Neural cell (in vitro differentiated cells): ENCODE data around the gene ZNRF2. TPM values are rescaled to one million over a fixed set of nuclear protein-coding genes. Genes with fewer than 3 reads are reported as not detected.

Experiments used
- H2AFZ ChIP-seq: fragments of 200-600, 300-800 bp; sonication (generic), shearing (Covaris generic); 2 replicates; pipeline ENCODE4 v1.6.0; 2014; ENCODE audit warnings: low read depth, mild to moderate bottlenecking, antibody characterized with exemption, low read length, moderate library complexity
- H3F3A ChIP-seq: fragments of 200-600 bp; shearing (Covaris generic); 2 replicates; pipeline ENCODE4 v1.6.1; 2016; ENCODE audit warnings: mild to moderate bottlenecking, moderate library complexity, mixed read lengths, antibody characterized with exemption, low read length; ENCODE audit not compliant: insufficient read depth, poor library complexity, severe bottlenecking
- H3K27ac ChIP-seq: fragments of 200-600, 300-800 bp; sonication (generic), shearing (Covaris generic); 2 replicates; pipeline ENCODE4 v1.5.1; 2014; ENCODE audit warnings: mild to moderate bottlenecking, low read length, moderate library complexity
- H3K27me3 ChIP-seq: fragments of 300-800, 200-600 bp; sonication (generic), shearing (Covaris generic); 2 replicates; pipeline ENCODE4 v1.6.0; 2014; ENCODE audit warnings: mild to moderate bottlenecking, low read depth, low read length, moderate library complexity; ENCODE audit not compliant: insufficient read depth
- H3K36me3 ChIP-seq: fragments of 300-800, 200-600 bp; sonication (generic), shearing (Covaris generic); 2 replicates; pipeline ENCODE4 v1.5.1; 2014; ENCODE audit warnings: mild to moderate bottlenecking, antibody characterized with exemption, low read length, moderate library complexity; ENCODE audit not compliant: insufficient read depth
- H3K4me2 ChIP-seq: fragments of 300-800, 200-600 bp; sonication (generic), shearing (Covaris generic); 2 replicates; pipeline ENCODE4 v1.6.0; 2014; ENCODE audit warnings: mild to moderate bottlenecking, low read length
- H3K4me3 ChIP-seq: fragments of 300-800, 200-600 bp; sonication (generic), shearing (Covaris generic); 2 replicates; pipeline ENCODE4 v1.5.1; 2014; ENCODE audit warnings: mild to moderate bottlenecking, low read length, moderate library complexity
- H3K79me2 ChIP-seq: fragments of 200-600 bp; shearing (Covaris generic); replicated peaks from 2 replicates; pipeline ENCODE4 v1.6.0; 2014; ENCODE audit warnings: mild to moderate bottlenecking, low read length, moderate library complexity; ENCODE audit not compliant: insufficient read depth
- H3K9ac ChIP-seq: fragments of 300-800, 200-600 bp; sonication (generic), shearing (Covaris generic); 2 replicates; pipeline ENCODE4 v1.6.1; 2016; ENCODE audit warnings: mild to moderate bottlenecking, low read length, mixed read lengths
- H3K9me2 ChIP-seq: fragments of 200-600 bp; shearing (Covaris generic); 2 replicates; pipeline ENCODE4 v1.6.1; 2016; ENCODE audit warnings: mild to moderate bottlenecking, low read length, mixed read lengths; ENCODE audit not compliant: insufficient read depth
- H3K9me3 ChIP-seq: fragments of 200-600, 300-800 bp; sonication (generic), shearing (Covaris generic); 2 replicates; pipeline ENCODE4 v1.6.1; 2016; ENCODE audit warnings: mild to moderate bottlenecking, mixed run types, low read length, moderate library complexity, mixed read lengths
- H4K20me1 ChIP-seq: fragments of 200-600 bp; shearing (Covaris generic); 2 replicates; pipeline ENCODE4 v1.6.1; 2016; ENCODE audit warnings: mild to moderate bottlenecking, mixed run types; ENCODE audit not compliant: insufficient read depth
- EP300 ChIP-seq: fragments of 450-650 bp; conservative IDR thresholded peaks from 2 replicates; pipeline ENCODE4 v1.6.1; 2014; ENCODE audit warnings: antibody characterized with exemption, mild to moderate bottlenecking, moderate library complexity; ENCODE audit not compliant: poor library complexity, severe bottlenecking
- EZH2 ChIP-seq: fragments of 200-600, 300-800 bp; shearing (Covaris generic), sonication (generic); IDR thresholded peaks from 2 replicates; pipeline ENCODE4 v1.6.1; 2014; ENCODE audit warnings: antibody characterized with exemption, low read length, borderline replicate concordance, mild to moderate bottlenecking; ENCODE audit not compliant: insufficient read depth, poor library complexity, severe bottlenecking
- MXI1 ChIP-seq: fragments of 450-650 bp; conservative IDR thresholded peaks from 2 replicates; pipeline ENCODE4 v1.6.1; 2014; ENCODE audit warnings: antibody characterized with exemption, mild to moderate bottlenecking; ENCODE audit not compliant: poor library complexity, severe bottlenecking
- POLR2AphosphoS5 ChIP-seq: IDR thresholded peaks from 2 replicates; pipeline ENCODE4 v1.6.1; 2012
- RAD21 ChIP-seq: fragments of 450-650 bp; conservative IDR thresholded peaks from 2 replicates; pipeline ENCODE4 v1.6.1; 2014; ENCODE audit warnings: antibody characterized with exemption, mild to moderate bottlenecking, moderate library complexity
- SMC3 ChIP-seq: fragments of 450-650 bp; conservative IDR thresholded peaks from 2 replicates; pipeline ENCODE4 v1.6.1; 2014; ENCODE audit warnings: antibody characterized with exemption, mild to moderate bottlenecking, moderate library complexity; ENCODE audit not compliant: poor library complexity
- TAF1 ChIP-seq: IDR thresholded peaks from 2 replicates; pipeline ENCODE4 v1.6.1; 2012; ENCODE audit warnings: low read depth
- polyA plus RNA-seq: library from polyadenylated mRNA; depleted of rRNA; stranded (reverse); fragments of >200 nt; gene quantifications from 2 replicates; pipeline ENCODE4 v1.2.3, GENCODE V29; 2014
- TF ChIP-seq, protein P1 (sequence below): IDR thresholded peaks from 2 replicates; pipeline ENCODE4 v1.6.1; 2012; ENCODE audit warnings: borderline replicate concordance
- TF ChIP-seq, protein P2 (sequence below): fragments of 450-650 bp; IDR thresholded peaks from 2 replicates; pipeline ENCODE4 v1.5.1; 2014; ENCODE audit warnings: antibody characterized with exemption, mild to moderate bottlenecking, moderate library complexity; ENCODE audit not compliant: poor library complexity, severe bottlenecking

ZNRF2 gene
- polyA plus RNA-seq, 1 donor from 2014 or later, result 12.2 TPM

DNA sequence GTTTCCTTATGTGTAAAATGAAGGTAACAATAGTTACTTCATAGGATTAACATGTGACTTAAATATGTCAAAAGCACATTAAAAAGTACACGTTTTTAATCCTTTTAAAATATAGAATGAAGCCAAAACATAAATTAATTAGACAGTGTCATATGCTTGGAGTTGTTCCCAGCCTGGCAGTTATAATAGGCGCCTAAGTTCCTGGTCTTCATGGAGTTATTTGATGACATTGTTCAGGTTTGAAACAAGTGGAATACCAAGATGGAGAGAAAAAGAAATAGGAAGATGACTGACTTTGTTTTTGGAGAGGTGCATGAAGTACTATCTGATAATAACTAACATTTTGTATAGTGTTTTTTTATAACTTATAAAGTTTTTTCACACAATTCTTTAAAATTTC is 67.3 kb downstream of the ZNRF2 start:
- Histone ChIP-seq H3K27me3 (no peaks in the 10 kb centered on the region), H3K4me2 (no peak overlapping the region), H3K4me3 (no peak overlapping the region), H2AFZ (no peak overlapping the region), H3K27ac (no peak overlapping the region), H3F3A (no peaks in the 10 kb centered on the region), H4K20me1 (no peaks in the 10 kb centered on the region), H3K9me3 (no peaks in the 10 kb centered on the region), H3K79me2 (peaks cover 3% of the 10 kb centered on the region), H3K9ac (no peak overlapping the region), H3K36me3 (no peaks in the 10 kb centered on the region), H3K9me2 (no peaks in the 10 kb centered on the region)
- TF ChIP-seq, protein P1, sequence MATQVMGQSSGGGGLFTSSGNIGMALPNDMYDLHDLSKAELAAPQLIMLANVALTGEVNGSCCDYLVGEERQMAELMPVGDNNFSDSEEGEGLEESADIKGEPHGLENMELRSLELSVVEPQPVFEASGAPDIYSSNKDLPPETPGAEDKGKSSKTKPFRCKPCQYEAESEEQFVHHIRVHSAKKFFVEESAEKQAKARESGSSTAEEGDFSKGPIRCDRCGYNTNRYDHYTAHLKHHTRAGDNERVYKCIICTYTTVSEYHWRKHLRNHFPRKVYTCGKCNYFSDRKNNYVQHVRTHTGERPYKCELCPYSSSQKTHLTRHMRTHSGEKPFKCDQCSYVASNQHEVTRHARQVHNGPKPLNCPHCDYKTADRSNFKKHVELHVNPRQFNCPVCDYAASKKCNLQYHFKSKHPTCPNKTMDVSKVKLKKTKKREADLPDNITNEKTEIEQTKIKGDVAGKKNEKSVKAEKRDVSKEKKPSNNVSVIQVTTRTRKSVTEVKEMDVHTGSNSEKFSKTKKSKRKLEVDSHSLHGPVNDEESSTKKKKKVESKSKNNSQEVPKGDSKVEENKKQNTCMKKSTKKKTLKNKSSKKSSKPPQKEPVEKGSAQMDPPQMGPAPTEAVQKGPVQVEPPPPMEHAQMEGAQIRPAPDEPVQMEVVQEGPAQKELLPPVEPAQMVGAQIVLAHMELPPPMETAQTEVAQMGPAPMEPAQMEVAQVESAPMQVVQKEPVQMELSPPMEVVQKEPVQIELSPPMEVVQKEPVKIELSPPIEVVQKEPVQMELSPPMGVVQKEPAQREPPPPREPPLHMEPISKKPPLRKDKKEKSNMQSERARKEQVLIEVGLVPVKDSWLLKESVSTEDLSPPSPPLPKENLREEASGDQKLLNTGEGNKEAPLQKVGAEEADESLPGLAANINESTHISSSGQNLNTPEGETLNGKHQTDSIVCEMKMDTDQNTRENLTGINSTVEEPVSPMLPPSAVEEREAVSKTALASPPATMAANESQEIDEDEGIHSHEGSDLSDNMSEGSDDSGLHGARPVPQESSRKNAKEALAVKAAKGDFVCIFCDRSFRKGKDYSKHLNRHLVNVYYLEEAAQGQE, result no peak
- TF ChIP-seq, protein P2, sequence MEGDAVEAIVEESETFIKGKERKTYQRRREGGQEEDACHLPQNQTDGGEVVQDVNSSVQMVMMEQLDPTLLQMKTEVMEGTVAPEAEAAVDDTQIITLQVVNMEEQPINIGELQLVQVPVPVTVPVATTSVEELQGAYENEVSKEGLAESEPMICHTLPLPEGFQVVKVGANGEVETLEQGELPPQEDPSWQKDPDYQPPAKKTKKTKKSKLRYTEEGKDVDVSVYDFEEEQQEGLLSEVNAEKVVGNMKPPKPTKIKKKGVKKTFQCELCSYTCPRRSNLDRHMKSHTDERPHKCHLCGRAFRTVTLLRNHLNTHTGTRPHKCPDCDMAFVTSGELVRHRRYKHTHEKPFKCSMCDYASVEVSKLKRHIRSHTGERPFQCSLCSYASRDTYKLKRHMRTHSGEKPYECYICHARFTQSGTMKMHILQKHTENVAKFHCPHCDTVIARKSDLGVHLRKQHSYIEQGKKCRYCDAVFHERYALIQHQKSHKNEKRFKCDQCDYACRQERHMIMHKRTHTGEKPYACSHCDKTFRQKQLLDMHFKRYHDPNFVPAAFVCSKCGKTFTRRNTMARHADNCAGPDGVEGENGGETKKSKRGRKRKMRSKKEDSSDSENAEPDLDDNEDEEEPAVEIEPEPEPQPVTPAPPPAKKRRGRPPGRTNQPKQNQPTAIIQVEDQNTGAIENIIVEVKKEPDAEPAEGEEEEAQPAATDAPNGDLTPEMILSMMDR, result no peak
- no peak for TF ChIP-seq SMC3
- no peak for TF ChIP-seq MXI1
- TF ChIP-seq RAD21, result no peak
- no peak for TF ChIP-seq EZH2
- TF ChIP-seq TAF1, result no peak

DNA sequence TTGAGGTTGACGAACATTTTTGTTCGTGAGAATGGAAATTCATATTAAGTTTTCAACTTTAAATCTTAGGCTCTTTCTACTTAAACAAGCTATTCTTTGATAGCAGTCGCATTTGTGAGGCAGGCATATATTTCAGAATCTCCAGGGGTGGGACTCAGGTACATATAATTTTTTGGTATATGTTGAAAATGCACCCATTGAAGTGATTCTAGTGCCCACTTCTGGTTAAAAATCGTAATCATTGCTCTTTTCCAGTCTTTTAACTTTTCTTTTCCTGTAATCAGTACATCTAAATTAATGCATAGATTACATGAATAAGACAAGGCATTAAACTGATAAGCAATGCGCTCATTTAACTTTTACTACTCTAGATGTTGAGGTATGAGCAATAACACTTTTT is 67.8 kb downstream of the ZNRF2 start:
- no peaks in the 10 kb centered on the region for H4K20me1 ChIP-seq
- no peaks in the 10 kb centered on the region for H3K9me3 ChIP-seq
- H3K4me2 ChIP-seq, result no peak overlapping the region
- H3F3A ChIP-seq, result no peaks in the 10 kb centered on the region
- no peaks in the 10 kb centered on the region for H3K9me2 ChIP-seq
- H3K27me3 ChIP-seq, result no peaks in the 10 kb centered on the region
- no peaks in the 10 kb centered on the region for H3K36me3 ChIP-seq
- H3K4me3 ChIP-seq, result no peak overlapping the region
- H3K27ac ChIP-seq, result no peak overlapping the region
- no peak overlapping the region for H2AFZ ChIP-seq
- H3K79me2 ChIP-seq, result peaks cover 3% of the 10 kb centered on the region
- H3K9ac ChIP-seq, result no peak overlapping the region
- no peak for TF ChIP-seq TAF1
- TF ChIP-seq, protein P2, result no peak
- TF ChIP-seq, protein P1, result no peak
- no peak for TF ChIP-seq MXI1
- TF ChIP-seq EP300, result no peak
- TF ChIP-seq EZH2, result no peak
- TF ChIP-seq RAD21, result no peak
- no peak for TF ChIP-seq POLR2AphosphoS5
- no peak for TF ChIP-seq SMC3
